Measurements from ENCODE around the gene PICALM. TPM values are rescaled to one million over a fixed set of nuclear protein-coding genes. Genes with fewer than 3 reads are reported as not detected.

The PICALM gene
- total and polyA plus RNA-seq, 9 of the 15 experiments (the other 6 are each of a cell fraction or from before 2014, with no cell fraction given): 41.3 to 990 (median 309) TPM

DNA sequence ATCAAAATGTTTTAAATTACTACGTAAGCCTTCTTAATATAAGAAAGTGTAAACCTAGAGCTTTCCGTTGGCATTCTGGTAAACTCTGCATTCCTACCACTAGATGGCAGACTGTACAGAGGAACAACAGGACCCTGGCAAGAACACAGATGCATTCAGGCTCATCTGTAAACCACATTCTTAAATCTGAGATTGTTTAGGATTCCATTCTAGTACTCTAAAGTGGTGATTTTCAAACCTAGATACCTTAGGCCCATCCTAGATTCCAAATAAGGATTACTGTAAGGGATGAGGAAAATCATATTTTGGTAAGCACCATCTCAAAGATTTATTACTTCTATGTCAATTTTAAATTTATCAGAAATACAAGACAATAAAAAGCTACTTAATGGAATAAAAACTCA lies 26.9 kb downstream of the PICALM start (continued):
- TF ChIP-seq, protein P1, sequence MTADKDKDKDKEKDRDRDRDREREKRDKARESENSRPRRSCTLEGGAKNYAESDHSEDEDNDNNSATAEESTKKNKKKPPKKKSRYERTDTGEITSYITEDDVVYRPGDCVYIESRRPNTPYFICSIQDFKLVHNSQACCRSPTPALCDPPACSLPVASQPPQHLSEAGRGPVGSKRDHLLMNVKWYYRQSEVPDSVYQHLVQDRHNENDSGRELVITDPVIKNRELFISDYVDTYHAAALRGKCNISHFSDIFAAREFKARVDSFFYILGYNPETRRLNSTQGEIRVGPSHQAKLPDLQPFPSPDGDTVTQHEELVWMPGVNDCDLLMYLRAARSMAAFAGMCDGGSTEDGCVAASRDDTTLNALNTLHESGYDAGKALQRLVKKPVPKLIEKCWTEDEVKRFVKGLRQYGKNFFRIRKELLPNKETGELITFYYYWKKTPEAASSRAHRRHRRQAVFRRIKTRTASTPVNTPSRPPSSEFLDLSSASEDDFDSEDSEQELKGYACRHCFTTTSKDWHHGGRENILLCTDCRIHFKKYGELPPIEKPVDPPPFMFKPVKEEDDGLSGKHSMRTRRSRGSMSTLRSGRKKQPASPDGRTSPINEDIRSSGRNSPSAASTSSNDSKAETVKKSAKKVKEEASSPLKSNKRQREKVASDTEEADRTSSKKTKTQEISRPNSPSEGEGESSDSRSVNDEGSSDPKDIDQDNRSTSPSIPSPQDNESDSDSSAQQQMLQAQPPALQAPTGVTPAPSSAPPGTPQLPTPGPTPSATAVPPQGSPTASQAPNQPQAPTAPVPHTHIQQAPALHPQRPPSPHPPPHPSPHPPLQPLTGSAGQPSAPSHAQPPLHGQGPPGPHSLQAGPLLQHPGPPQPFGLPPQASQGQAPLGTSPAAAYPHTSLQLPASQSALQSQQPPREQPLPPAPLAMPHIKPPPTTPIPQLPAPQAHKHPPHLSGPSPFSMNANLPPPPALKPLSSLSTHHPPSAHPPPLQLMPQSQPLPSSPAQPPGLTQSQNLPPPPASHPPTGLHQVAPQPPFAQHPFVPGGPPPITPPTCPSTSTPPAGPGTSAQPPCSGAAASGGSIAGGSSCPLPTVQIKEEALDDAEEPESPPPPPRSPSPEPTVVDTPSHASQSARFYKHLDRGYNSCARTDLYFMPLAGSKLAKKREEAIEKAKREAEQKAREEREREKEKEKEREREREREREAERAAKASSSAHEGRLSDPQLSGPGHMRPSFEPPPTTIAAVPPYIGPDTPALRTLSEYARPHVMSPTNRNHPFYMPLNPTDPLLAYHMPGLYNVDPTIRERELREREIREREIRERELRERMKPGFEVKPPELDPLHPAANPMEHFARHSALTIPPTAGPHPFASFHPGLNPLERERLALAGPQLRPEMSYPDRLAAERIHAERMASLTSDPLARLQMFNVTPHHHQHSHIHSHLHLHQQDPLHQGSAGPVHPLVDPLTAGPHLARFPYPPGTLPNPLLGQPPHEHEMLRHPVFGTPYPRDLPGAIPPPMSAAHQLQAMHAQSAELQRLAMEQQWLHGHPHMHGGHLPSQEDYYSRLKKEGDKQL (CRISPR knock-in tag; IDR thresholded peaks at IDR 0.05; ENCODE audit: borderline replicate concordance): no peak
- no peak for TF ChIP-seq OTX1 (CRISPR knock-in tag; IDR thresholded peaks at IDR 0.05)
- TF ChIP-seq, protein P2, sequence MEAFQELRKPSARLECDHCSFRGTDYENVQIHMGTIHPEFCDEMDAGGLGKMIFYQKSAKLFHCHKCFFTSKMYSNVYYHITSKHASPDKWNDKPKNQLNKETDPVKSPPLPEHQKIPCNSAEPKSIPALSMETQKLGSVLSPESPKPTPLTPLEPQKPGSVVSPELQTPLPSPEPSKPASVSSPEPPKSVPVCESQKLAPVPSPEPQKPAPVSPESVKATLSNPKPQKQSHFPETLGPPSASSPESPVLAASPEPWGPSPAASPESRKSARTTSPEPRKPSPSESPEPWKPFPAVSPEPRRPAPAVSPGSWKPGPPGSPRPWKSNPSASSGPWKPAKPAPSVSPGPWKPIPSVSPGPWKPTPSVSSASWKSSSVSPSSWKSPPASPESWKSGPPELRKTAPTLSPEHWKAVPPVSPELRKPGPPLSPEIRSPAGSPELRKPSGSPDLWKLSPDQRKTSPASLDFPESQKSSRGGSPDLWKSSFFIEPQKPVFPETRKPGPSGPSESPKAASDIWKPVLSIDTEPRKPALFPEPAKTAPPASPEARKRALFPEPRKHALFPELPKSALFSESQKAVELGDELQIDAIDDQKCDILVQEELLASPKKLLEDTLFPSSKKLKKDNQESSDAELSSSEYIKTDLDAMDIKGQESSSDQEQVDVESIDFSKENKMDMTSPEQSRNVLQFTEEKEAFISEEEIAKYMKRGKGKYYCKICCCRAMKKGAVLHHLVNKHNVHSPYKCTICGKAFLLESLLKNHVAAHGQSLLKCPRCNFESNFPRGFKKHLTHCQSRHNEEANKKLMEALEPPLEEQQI (IDR thresholded peaks at IDR 0.05): 0 out of 2 replicates have a peak, but pooled peaks have one; percentile 47
- no peak for TF ChIP-seq SAFB2 (IDR thresholded peaks at IDR 0.05; ENCODE audit: borderline replicate concordance, low read depth, low read length, severe bottlenecking)
- TF ChIP-seq, protein P3, sequence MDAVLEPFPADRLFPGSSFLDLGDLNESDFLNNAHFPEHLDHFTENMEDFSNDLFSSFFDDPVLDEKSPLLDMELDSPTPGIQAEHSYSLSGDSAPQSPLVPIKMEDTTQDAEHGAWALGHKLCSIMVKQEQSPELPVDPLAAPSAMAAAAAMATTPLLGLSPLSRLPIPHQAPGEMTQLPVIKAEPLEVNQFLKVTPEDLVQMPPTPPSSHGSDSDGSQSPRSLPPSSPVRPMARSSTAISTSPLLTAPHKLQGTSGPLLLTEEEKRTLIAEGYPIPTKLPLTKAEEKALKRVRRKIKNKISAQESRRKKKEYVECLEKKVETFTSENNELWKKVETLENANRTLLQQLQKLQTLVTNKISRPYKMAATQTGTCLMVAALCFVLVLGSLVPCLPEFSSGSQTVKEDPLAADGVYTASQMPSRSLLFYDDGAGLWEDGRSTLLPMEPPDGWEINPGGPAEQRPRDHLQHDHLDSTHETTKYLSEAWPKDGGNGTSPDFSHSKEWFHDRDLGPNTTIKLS (IDR thresholded peaks at IDR 0.05; ENCODE audit: borderline replicate concordance, low read depth): no peak
- TF ChIP-seq SMARCA4 (IDR thresholded peaks at IDR 0.05): peak; percentile 77
- TF ChIP-seq ZNF24 (IDR thresholded peaks at IDR 0.05): no peak
- no peak for TF ChIP-seq PHF8 (IDR thresholded peaks at IDR 0.05; ENCODE audit: borderline replicate concordance, low read length)
- TF ChIP-seq, protein P4, sequence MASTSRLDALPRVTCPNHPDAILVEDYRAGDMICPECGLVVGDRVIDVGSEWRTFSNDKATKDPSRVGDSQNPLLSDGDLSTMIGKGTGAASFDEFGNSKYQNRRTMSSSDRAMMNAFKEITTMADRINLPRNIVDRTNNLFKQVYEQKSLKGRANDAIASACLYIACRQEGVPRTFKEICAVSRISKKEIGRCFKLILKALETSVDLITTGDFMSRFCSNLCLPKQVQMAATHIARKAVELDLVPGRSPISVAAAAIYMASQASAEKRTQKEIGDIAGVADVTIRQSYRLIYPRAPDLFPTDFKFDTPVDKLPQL (IDR thresholded peaks at IDR 0.05; ENCODE audit: extremely low read depth, insufficient read length): no peak
- no peak for TF ChIP-seq HNRNPUL1 (IDR thresholded peaks at IDR 0.05; ENCODE audit: low read length)
- TF ChIP-seq MXI1 (IDR thresholded peaks at IDR 0.05; ENCODE audit: low read depth, low read length): no peak
- TF ChIP-seq, protein P5, sequence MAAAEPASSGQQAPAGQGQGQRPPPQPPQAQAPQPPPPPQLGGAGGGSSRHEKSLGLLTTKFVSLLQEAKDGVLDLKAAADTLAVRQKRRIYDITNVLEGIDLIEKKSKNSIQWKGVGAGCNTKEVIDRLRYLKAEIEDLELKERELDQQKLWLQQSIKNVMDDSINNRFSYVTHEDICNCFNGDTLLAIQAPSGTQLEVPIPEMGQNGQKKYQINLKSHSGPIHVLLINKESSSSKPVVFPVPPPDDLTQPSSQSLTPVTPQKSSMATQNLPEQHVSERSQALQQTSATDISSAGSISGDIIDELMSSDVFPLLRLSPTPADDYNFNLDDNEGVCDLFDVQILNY (CRISPR knock-in tag; IDR thresholded peaks at IDR 0.05): no peak
- TF ChIP-seq MCM5 (IDR thresholded peaks at IDR 0.05; ENCODE audit: low read depth): no peak
- no peak for TF ChIP-seq PHF20 (IDR thresholded peaks at IDR 0.05; ENCODE audit: partially characterized antibody)
- no peak for TF ChIP-seq ZNF253 (CRISPR knock-in tag; conservative IDR thresholded peaks at IDR 0.05)
- TF ChIP-seq CHCHD3 (CRISPR knock-in tag; IDR thresholded peaks at IDR 0.05): no peak
- TF ChIP-seq MYBL2 (IDR thresholded peaks at IDR 0.05; ENCODE audit: low read depth): no peak
- no peak for TF ChIP-seq MYBL2 (CRISPR knock-in tag; IDR thresholded peaks at IDR 0.05; ENCODE audit: borderline replicate concordance)

Measured in K562 (cell line).